ENCODE measurements around the gene PDE4B. TPM values are rescaled to one million over a fixed set of nuclear protein-coding genes. Genes with fewer than 3 reads are reported as not detected.

The PDE4B gene
- total and polyA plus RNA-seq, 2 of the 13 experiments (the other 11 are each of a cell fraction or from before 2014, with no cell fraction given): not detected

GRCh38 chr1:66168467-66168887 is 375.8 kb downstream of the PDE4B start:
- no peaks in the 10 kb centered on the region for H4K20me1 ChIP-seq (ENCODE audit: insufficient read depth, low read length)
- DNase-seq (ENCODE audit: low spot score) (no peak), ATAC-seq (no peak), FAIRE-seq (no peak)
- H3K79me2 ChIP-seq (ENCODE audit: insufficient read depth, low read length): no peaks in the 10 kb centered on the region
- no peak overlapping the region for H2AFZ ChIP-seq (ENCODE audit: low read length)
- H3K27ac ChIP-seq (ENCODE audit: extremely low read length, insufficient read depth, low read length): no peak overlapping the region
- WGBS (ENCODE audit: low lambda C conversion rate): 8% methylated on average over 5 of the region's 5 CpGs
- H3K4me3 ChIP-seq (replicated peaks in 1 of 3; ENCODE audit: insufficient read depth in 1 of 3, low read depth in 2 of 3, low read length in 3 of 3): no peak overlapping the region
- BruUV-seq (replicated peaks): no TSS peak
- H3K36me3 ChIP-seq (replicated peaks in 1 of 2; ENCODE audit: control insufficient read depth in 1 of 2, insufficient read depth in 2 of 2, low read length in 2 of 2): no peaks in the 10 kb centered on the region
- H3K9ac ChIP-seq (ENCODE audit: insufficient read depth, low read depth, low read length): no peak overlapping the region
- no peaks in the 10 kb centered on the region for H3K27me3 ChIP-seq (ENCODE audit: control insufficient read depth in 1 of 2, insufficient read depth in 2 of 2, low read length in 2 of 2)
- no peaks in the 10 kb centered on the region for H3K9me3 ChIP-seq (ENCODE audit: low read length)
- no peak overlapping the region for H3K4me2 ChIP-seq (ENCODE audit: low read depth, low read length)
- no peaks in the 10 kb centered on the region for H3K4me1 ChIP-seq (ENCODE audit: insufficient read depth, low read length)
- intact Hi-C loops (cut with micrococcal nuclease; ENCODE audit: unreplicated experiment): no loop called here
- in situ Hi-C loops (cut with HindIII; ENCODE audit: extremely low pct_ligation_motif_present, low pct_unique_long_range_greater_than_20kb): no loop called here
- ChIA-PET CTCF (ENCODE audit: low intra/inter-chr PET ratio, low total read pairs) (no interaction called here), POLR2A (no interaction called here)
- TF ChIP-seq TEF (CRISPR knock-in tag; IDR thresholded peaks at IDR 0.05) (no peak), ATF7 (IDR thresholded peaks at IDR 0.05) (no peak), ATF7 (CRISPR knock-in tag; IDR thresholded peaks at IDR 0.05) (no peak), ZNF362 (CRISPR knock-in tag; IDR thresholded peaks at IDR 0.05; ENCODE audit: borderline replicate concordance) (no peak), CSRNP2 (CRISPR knock-in tag; conservative IDR thresholded peaks at IDR 0.05; ENCODE audit: low read depth) (no peak), ZNF10 (CRISPR knock-in tag; IDR thresholded peaks at IDR 0.05; ENCODE audit: borderline replicate concordance, low read depth) (no peak), CHD4 (IDR thresholded peaks at IDR 0.05; ENCODE audit: borderline replicate concordance, low read length) (no peak), BRF2 (CRISPR knock-in tag; IDR thresholded peaks at IDR 0.05) (no peak), ZFP82 (CRISPR knock-in tag; IDR thresholded peaks at IDR 0.05; ENCODE audit: borderline replicate concordance) (no peak), NR2F6 (IDR thresholded peaks at IDR 0.05) (no peak), NR2F6 (CRISPR knock-in tag; IDR thresholded peaks at IDR 0.05) (no peak), E2F1 (CRISPR knock-in tag; IDR thresholded peaks at IDR 0.05) (no peak), BCLAF1 (IDR thresholded peaks at IDR 0.05) (no peak), ZNF20 (CRISPR knock-in tag; IDR thresholded peaks at IDR 0.05) (no peak), GPN1 (CRISPR knock-in tag; IDR thresholded peaks at IDR 0.05; ENCODE audit: borderline replicate concordance) (no peak), RNF2 (conservative IDR thresholded peaks at IDR 0.05; ENCODE audit: low read depth) (no peak), EED (CRISPR knock-in tag; IDR thresholded peaks at IDR 0.05) (no peak), ZMYM4 (CRISPR knock-in tag; IDR thresholded peaks at IDR 0.05) (no peak), ZMYM2 (CRISPR knock-in tag; IDR thresholded peaks at IDR 0.05) (no peak)

Measured in HepG2 (cell line).